DMS153 (cell line): ENCODE results near the gene SLC1A5.
"Not testable (repeated sequence)": the region's sequence is repeated elsewhere in the genome, so short reads cannot be mapped to it uniquely, and the experiment has no call there.

Source experiments
- DNase-seq: peaks from one replicate; lab custom pipeline; 2025; lab: John Stamatoyannopoulos, UW

SLC1A5 gene

GRCh38 chr19:46768746-46769145 lies 19.6 kb downstream of the SLC1A5 start:
- DNase-seq = not testable (repeated sequence)

GRCh38 chr19:46766569-46767317 lies 21.7 kb downstream of the SLC1A5 start:
- no peak for DNase-seq

DNA sequence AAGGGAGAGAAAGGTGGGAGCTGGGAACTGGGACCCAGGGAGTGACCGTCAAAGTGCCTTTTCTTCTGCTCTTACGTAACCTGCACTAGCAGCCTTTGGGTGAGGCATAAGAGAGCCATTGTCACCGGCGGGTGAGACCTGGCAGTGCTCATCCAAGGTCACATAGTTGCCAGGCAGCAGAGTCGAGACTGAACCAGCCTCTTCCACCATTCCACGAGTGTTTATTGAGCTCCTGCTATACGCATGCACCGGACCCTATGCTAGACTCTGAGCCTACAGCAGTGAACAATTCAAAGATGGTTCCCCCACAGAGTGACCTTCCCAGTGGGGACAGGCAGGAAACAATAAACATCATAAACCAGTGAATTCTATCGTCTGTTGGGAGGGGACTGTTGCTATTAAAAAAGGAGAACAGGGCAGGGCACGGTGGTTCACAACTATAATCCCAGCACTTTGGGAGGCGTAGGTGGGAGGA lies 23.5 kb downstream of the SLC1A5 start:
- peak; percentile 69 for DNase-seq

DNA sequence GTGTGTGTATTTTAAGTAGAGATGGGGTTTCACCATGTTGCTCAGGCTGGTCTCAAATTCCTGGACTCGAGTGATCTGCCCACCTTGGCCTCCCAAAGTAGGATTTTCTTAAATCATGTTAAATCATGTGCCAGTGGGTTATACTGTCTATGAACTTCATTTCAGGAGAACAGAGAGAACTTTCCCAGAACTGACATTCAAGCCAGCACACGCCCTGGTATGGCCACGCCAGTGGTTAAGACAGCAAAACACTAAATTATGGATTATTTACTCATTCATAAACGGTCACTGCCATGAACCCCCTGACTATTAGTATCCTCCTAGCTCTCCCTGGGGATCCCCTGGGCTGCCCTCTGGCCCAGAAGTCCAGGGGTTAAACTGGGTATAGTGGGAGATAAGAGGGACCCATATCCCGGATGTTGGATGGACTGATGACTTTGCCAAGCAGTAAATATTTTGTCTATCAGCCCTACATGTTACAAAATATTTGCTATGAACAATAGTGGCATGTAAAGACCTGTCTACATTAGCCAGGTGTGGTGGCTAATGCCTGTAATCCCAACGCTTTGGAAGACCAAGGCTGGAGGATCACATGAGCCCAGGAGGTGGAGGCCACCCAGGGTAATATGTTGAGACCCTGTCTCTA lies 26.0 kb downstream of the SLC1A5 start:
- peak; percentile 52 for DNase-seq

- DNase-seq = no peak
Measured at GRCh38 chr19:46761418-46761831, 27.0 kb downstream of the SLC1A5 start.

- DNase-seq = not testable (repeated sequence)
Measured at GRCh38 chr19:46760897-46761296, 27.5 kb downstream of the SLC1A5 start.

GRCh38 chr19:46760363-46760762 lies 28.0 kb downstream of the SLC1A5 start:
- no peak for DNase-seq

DNA sequence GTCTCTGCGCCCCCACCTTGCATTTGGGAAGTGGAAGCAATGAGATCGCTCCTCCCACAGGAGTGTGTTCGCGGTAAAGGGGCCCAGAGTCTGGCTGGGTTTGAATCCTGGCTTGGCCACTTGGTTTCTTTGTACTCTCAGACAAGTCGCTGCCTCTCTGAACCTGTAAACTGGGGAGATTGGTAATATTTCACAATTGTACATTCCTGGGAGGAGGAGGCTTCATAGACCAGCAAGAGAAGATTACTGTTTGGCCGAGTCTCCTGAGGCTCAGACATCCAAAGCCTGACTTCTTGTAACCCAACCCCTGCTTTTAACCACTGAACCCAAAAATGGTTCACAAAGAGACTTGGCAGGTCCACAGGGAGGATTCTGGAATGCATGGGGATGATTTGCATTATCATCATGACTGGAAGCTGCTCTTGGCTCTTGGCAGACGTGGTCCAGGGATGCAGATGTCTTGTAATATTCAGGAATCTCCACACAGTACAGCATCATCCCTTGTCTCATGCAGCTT lies 28.5 kb downstream of the SLC1A5 start:
- DNase-seq = no peak

DNA sequence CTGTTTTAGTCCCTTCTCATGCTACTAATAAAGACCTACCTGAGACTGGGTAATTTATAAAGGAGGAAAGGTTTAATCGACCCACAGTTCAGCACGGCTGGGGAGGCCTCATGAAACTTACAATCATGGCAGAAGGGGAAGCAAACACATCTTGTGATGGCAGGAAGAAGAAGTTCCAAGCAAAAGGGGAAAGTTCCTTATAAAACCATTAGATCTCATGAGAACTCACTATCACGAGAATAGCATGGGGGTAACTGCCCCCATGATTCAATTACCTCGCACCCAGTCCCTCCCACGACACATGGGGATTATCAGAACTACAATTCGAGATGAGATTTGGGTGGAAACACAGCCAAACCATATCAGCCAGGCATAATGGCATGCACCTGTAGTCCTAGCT lies 29.2 kb downstream of the SLC1A5 start:
- DNase-seq = no peak

DNA sequence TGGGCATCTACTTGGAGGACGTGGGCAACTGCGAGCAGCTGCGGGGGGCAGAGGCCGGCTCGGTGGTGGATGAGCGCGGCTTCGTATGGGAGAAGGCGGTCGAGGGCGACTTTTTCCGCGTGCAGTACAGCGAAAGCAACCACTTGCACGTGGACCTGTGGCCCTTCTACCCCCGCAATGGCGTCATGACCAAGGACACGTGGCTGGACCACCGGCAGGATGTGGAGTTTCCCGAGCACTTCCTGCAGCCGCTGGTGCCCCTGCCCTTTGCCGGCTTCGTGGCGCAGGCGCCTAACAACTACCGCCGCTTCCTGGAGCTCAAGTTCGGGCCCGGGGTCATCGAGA lies 31.9 kb downstream of the SLC1A5 start:
- no peak for DNase-seq

DNA sequence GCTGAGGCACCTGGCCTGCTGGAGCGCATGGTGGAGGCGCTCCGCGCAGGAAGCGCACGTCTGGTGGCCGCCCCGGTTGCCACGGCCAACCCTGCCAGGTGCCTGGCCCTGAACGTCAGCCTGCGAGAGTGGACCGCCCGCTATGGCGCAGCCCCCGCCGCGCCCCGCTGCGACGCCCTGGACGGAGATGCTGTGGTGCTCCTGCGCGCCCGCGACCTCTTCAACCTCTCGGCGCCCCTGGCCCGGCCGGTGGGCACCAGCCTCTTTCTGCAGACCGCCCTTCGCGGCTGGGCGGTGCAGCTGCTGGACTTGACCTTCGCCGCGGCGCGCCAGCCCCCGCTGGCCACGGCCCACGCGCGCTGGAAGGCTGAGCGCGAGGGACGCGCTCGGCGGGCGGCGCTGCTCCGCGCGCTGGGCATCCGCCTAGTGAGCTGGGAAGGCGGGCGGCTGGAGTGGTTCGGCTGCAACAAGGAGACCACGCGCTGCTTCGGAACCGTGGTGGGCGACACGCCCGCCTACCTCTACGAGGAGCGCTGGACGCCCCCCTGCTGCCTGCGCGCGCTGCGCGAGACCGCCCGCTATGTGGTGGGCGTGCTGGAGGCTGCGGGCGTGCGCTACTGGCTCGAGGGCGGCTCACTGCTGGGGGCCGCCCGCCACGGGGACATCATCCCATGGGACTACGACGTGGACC lies 32.4 kb downstream of the SLC1A5 start:
- no peak for DNase-seq

DNA sequence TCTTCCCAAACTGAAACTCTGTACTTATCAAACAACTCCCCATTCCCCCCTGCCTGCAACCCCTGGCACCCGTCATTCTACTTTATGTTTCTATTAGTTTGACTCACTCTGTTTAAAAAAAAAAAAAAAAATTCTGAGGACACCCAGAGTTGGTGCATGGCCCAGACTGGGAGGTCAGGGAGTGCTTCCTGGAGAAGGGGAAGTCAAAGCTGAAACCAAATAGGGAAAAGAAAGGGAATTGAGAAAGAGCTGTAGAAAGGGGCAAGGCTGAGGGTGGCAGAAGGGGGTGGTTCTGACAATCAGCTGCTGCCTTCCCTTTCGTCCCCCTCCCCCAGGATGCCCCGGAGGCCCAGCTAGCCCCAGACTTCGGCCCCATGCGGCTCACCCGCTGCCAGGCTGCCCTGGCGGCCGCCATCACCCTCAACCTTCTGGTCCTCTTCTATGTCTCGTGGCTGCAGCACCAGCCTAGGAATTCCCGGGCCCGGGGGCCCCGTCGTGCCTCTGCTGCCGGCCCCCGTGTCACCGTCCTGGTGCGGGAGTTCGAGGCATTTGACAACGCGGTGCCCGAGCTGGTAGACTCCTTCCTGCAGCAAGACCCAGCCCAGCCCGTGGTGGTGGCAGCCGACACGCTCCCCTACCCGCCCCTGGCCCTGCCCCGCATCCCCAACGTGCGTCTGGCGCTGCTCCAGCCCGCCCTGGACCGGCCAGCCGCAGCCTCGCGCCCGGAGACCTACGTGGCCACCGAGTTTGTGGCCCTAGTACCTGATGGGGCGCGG lies 33.1 kb downstream of the SLC1A5 start:
- DNase-seq = no peak

- peak; percentile 7 for DNase-seq
Measured at GRCh38 chr19:46753420-46754155, 34.8 kb downstream of the SLC1A5 start.

DNA sequence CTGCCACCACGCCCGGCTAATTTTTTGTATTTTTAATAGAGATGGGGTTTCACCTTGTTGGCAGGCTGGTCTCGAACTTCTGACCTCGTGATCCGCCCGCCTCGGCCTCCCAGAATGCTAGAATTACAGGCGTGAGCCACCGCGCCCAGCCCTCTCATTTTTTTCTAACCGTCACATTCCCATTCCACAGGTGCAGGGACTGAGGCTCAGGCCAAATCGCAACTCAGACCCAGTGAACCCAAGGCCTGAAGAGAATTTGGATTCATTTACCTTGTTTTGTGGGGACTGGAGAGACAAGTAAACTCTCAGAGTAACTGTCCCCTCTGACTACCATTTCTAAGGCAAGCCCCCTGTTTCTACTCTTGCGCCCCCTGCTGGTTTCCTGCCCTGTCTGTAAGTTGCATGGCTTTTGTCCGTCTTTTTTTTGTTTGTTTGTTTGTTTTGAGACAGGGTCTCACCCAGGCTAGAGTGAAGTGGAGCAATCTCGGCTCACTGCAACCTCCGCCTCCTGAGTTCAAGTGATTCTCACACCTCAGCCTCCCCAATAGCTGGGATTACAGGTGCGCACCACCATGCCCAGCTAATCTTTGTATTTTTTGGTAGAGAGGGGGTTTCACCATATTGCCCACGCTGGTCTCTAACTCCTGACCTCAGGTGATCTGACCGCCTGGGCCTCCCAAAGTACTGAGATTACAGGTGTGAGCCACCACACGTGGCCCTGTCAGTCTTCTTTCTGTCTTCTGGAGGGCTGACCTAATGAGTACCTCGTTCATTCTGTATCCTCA lies 39.9 kb downstream of the SLC1A5 start:
- DNase-seq = no peak

- peak; percentile 8 for DNase-seq
Measured at GRCh38 chr19:46746281-46747057, 41.9 kb downstream of the SLC1A5 start, which contains the start of gene STRN4. Gene STRN4, minus strand, starts transcription at chr19:46746450. Its CDS starts 20 bp downstream, at chr19:46746430.

DNA sequence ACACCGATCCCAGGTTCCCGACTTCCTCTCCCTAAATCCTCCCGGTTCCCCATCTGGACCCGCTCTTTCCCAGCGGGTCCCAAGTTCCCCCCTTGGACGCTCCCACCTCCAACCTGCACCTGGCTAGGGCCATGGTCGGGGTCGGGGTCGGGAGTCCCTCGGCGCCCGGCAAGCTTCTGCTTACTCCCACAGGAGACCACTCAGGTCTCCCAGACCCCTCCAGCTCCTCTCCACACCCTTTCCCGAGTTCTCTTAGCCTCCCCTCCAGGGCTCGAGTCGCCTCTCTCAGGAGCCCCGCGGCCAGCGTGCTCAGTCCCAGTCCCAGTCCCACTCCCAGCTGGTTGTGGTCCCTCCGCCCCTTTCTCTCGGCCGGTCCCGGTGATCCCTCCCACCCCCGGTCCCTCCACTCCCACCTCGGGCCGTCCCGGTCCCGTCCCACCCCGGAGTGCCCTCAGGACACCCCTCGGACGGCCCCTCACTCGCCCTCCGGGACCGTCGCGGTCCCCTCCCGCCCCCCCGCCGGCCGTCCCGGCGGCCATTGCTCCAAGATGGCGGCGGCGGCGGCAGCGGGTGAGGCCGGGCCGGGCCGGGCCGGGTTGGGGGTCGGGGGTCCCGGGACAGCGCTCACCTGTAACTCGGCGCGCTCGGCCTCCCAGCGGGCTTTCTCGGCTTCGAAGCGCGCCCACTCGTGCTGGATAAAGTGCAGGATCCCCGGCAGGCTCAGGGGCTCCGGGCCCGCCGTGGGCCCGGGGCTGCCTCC lies 42.7 kb downstream of the SLC1A5 start, which contains the start of gene FKRP:
Gene FKRP, plus strand, starts transcription at position 537 of the 760 bp plus-strand sequence. CDS start 9,394 bp downstream, outside the sequence.
- DNase-seq = no peak

DNA sequence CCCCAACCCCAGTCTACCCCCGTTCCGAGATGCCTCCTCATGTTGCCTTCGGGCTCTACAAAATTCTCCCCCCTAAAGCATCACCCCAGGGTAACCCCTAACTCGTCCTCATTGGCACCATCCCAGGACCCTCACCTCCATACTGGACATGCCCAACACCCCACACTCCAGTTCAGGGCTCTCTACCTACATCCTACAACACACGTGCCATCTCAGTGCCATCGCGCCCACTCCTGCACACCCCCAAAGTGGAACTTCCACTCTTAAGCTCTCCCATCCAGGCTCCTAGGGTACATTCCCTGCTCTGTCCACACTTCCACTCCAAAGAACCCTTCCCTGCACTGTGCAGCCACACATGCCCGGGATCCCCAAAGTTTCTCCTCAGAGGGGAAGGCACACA lies 43.4 kb downstream of the SLC1A5 start:
- DNase-seq = no peak

DNA sequence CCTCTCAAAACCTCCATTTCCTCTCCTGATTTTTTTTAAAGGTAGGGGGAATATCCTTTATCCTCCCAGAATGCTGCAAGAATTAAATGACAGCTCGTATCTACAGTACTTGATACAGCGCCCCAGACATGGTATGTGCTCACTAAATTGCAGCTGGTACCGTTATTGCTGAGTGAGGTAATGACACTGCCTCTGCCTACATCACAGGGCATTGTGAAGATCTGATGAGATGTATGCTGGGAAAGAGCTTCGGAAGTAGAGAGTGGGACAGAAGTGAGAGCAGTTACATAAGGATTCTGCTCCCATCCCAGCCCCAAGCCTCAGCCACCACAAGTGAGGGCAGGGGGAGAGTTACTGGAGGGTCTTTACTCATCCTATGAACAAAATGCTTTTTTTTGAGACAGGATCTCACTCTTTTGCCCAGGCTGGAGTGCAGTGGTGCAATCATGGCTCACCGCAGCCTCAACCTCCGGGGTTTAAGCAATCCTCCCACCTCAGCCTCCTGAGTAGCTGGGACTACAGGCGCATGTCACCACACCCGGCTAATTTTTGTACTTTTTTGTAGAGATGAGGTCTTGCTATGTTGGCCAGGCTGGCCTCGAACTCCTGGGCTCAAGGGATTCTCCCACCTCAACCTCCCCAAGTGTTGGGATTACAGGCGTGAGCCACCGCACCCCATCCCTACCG lies 44.2 kb downstream of the SLC1A5 start:
- DNase-seq = no peak
